ENCODE data around the gene GPR18.

The GPR18 gene

GRCh38 chr13:99208185-99208584 lies 50.0 kb downstream of the GPR18 start:
- no peak for DNase-seq (ENCODE audit: low spot score)

- no peak for DNase-seq (ENCODE audit: low spot score)
Measured at GRCh38 chr13:99207511-99207910, 50.7 kb downstream of the GPR18 start.

- no peak for DNase-seq (ENCODE audit: low spot score)
Measured at GRCh38 chr13:99206873-99207272, 51.3 kb downstream of the GPR18 start.

GRCh38 chr13:99206226-99206625 lies 52.0 kb downstream of the GPR18 start:
- DNase-seq (ENCODE audit: low spot score), result no peak

GRCh38 chr13:99205621-99206220 lies 52.5 kb downstream of the GPR18 start:
- DNase-seq (ENCODE audit: low spot score), result no peak

Data from Ammon's horn (tissue), 1 donor.